HG03520 (cell line): ENCODE measurements around the gene TMEM200C.

Experiments
- ATAC-seq: cut with Tn5 transposase; IDR thresholded peaks from one replicate; pipeline ENCODE4 v1.9.1; 2021; ENCODE audit warnings: mild to moderate bottlenecking, moderate library complexity; ENCODE audit not compliant: unreplicated experiment

TMEM200C gene

DNA sequence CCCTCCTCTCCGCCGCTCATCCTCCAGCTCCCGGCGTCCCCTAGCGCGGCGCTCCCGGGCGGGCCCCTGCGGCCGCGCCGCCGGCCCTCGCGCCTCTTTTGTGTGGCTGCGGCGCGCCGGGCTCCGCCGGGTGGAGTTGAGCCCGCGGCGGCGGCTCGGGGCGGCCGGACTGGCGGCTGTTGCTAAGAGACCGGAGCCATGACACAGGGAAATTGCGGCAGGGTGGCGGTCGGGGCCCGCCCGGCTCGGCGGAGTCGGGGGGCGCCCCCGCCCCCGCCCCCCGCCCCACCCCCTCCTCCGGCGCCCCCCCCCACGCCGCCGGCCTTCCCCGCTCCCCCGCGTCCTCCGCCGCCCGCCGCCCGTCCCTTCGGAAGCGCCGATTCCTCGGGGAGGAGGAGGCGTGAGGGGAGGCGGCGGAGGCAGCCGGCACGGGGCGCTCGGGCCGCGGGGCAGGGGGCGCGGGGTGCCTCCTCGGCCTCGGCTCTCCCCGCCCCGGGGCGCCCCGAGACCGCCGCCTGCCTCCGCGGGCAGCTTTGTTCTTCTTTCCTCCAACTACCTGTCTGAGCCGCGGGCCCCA is at the start of gene TMEM200C:
TMEM200C (minus strand) TSS at position 224 of the 577 bp plus-strand sequence. CDS start 3,459 bp downstream, outside the sequence.
- ATAC-seq, result no peak

DNA sequence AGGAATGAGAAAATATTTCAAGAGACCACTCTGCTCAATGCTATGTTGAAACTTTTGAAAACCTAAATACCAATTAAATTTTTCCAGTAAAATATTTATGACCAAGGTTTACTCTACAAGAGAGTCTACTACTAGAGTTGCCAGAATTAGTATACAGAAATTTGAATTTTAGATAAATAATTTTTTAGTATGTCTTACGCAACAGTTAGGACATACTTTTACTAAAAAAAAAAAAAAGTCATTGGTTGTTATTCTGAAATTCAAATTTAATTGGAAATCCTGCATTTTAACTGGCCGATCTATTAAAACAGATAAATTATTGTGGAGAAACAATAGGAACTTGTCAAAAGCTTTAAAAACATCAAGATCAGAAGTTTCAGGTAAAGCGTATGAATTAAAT is 49.1 kb upstream of the TMEM200C start:
- no peak for ATAC-seq

DNA sequence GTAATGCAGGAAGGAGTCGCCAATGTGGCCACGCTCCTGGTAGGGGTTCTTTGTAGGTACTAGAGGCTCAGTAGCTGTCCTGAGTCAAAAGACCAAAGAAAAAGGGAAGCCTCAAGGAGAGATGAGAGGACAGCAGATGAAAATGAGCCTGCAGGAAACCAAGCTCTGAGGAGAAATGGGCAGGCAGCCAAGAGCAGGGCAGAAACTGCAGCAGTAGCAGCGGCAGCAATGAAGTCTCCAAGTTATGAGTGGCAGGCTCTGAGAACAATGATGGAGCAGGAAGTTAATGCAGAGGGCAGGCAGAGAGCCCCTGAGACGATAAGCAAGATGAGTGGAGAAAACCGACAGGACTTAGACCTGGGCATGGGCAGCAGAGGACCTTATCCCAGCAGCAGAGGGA is 48.2 kb upstream of the TMEM200C start:
- ATAC-seq, result no peak

DNA sequence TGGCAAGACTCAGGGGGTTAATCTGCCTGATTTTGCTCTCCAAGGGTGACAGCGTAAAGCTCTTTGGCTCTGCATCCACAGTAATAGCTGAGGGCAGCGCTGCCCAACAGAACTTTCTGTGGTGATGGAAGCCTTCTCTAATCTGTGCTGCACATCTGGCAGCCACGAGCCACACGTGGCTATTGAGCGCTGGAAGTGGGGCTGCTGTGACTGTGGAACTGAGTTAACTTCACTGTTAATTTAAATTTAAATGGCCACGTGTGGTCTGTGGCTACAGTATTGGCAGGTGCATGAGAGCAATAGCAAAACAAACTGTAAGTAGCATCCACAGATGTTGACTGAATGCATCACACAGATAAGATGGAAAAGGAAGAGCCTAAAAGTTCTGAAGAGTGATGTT is 47.3 kb upstream of the TMEM200C start:
- no peak for ATAC-seq

DNA sequence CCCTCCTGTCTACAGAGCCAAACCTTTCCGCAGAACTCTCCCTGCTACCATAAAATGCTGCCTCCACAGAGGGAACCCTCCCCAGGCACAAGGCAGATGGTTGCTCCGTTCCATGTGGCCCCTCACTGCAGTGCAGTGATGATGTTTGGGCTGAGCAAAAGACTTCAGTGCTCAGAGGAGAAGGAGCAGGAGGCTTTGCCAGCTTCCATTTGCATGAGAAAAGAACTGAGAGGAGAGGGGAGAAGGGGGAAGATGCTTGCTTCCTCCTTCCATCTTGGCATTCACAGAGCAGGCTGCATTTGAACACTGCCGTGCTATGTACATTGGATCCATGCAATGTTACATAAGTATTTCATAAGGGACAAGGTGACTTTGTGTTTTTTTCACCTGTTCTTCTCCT is 46.6 kb upstream of the TMEM200C start:
- ATAC-seq, result no peak

DNA sequence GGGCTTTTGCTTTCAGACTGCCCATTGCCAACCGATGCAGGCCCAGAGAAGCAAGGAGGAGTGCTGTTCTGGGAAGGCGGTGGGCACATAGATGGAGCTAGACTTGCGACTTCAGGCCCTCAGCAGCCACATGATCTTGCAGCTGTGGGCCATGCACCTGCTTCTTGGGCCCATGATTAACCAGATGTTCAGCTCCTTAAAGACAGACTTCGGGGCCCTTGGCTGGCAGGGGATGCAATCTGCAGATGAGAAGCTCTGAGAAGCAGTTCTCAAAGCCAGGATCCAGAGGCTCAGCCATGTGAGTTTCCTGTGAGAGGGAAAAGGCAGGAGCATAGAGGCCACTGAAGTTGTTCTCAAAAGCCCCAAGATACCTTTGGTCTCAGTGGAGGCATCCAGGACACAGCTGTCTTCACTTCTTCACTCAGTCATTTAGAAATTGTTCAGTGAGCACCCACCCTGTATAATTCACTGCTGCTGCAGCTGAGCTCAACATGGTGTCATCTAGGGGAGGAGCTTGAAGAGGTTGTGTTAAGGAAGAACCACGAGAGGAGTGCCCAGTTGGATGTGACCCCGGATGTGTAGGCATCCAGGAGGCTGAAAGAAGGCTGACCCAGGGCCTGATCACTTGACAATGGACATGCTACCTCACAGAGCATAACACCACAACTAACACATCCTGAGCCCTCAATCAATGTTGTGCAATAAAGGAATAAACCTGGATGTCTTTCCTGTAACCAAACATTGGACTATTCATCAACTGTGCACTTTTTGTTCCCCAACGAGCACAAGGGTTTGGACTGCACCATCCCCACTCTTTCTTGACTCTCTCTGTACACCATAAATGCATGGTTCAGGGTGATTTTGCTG is 44.7 kb upstream of the TMEM200C start:
- ATAC-seq, result no peak

DNA sequence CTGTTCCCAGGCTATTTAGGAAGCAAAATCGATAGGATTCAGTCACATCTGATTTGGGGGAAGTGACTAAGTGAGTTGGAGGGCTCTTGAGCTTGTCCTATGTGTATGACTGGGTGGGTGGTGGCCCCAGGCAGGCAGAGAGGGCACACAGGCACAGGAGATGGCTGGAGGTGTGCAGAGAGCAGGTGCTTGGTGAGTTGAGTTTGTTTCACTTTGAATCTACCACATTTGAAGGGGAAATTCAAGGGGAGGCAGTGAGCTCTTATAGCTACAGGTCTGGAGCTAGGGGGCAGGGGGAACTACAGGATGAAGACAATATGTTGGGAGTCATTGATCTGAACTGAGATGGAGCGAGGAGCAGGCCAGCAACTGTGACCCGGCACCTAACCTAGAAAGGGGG is 42.5 kb upstream of the TMEM200C start:
- ATAC-seq, result no peak

DNA sequence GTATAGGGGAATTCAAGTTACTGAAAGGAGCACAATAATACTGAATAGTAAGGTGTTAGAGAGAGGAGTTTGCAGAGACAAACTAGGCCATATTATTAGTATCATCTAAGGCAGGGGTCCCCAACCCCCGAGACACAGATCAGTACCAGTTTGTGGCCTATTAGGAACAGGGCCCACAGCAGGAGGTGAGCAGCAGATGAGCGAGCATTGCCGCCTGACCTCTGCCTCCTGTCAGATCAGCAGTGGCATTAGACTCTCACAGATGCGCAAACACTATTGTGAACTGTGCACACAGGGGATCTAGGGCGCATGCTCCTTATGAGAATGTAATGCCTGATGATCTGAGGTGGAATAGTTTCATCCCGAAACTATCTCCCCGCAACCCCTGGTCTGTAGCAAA is 41.8 kb upstream of the TMEM200C start:
- ATAC-seq, result no peak

DNA sequence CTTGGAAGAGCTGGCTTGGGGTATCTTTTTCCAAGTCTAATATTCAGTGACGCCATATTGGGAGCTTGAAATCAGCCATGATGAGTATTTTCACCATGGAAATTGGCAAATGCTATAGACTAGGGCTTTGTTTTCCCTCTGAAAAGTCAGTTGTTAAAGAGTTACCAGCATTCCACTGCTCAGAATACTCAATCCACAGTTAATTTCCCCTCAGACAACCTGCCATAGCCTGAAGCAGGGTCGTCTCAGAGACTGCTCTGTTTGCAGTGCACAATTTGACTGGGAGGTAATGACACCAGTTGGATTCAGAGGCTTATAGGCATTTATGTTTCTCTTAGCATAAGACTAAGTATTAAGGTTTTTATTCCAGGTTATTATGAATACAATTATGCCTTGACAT is 35.5 kb upstream of the TMEM200C start:
- ATAC-seq, result no peak

DNA sequence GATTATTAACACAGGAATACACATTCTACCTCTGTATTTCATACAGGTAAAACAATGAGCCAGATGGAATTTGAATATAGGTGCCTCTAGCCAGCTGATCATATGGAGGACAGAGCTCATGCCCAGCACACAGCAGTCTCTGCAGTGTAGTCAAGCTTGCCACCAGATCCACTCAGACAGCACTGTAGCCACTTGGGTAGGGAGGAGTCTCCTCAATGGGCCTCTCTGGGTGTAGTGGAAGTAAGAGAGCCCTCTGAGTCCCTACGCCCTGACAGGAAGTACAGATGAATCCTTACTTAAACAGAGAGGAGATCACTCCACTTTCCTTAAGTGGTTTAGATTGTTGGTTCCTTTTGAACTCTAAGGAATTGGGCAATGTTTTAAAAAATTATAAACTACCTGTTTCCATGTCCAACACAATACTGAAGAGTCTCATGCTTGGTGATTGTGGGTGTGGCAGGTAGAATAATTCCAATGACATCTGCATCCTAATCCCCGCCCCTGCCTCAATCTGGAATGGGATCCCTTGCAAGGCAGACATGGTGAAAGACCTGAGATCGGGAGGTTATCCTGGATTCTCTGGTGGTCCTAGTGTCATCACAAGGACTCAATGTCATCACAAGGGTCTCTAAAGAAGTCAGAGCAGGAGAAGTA is 23.0 kb upstream of the TMEM200C start:
- no peak for ATAC-seq

DNA sequence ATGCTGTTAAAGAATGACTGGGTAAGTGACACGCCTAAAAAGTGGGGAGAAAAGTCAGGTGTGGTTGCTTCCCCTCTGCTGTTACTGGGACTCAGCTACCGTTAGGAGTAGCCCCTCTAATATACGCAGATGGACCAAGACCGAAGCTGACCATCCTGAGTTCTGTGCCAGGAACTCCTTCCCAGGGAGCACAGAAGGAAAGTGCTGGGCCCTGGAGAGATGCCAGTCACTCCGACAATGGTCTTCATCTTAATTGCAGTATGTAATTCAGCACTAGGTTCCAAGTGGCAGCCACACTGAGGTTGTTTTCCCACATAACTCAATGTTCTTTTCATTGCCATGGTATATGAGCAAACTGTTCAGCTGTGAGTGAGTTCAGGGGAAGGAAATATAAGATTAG is 19.6 kb upstream of the TMEM200C start:
- no peak for ATAC-seq

DNA sequence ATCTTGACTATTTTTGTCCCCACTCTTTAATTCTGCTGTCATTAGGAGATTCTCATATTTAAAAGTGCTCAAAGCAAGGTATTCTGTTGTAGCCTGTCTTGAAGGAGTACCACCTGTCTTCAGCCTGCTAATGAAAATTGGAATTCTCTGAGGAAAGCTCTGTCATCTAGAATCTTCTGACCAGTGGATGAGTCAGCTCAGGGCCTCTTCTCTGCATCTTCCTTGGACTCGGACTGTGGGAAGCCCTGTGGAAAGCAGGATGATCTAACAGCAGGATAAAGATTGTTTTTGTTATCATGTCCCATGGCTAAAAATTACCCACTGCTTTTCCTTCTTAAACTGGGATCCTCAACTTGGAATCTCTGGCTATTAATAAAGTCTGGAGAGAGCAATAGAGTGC is 18.7 kb upstream of the TMEM200C start:
- ATAC-seq, result no peak

DNA sequence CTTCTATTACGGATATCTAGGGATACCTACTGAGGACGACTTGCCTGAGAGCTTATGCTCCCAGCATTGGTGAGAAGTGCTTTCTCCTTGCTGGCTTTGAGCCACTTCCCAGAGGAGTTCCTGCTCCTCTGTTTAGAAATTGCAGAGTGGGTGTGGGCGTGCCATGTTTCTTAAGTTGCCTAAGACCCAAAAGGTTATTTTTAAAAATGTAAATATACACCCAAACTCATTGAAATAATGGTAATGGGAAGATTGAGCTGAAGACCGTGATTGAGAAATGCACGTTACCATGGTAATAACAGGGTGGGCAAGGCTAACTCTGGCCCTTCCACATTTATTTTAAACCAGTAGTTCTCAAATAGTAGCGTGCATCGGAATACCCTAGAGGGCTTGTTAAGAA is 17.2 kb upstream of the TMEM200C start:
- ATAC-seq, result no peak

DNA sequence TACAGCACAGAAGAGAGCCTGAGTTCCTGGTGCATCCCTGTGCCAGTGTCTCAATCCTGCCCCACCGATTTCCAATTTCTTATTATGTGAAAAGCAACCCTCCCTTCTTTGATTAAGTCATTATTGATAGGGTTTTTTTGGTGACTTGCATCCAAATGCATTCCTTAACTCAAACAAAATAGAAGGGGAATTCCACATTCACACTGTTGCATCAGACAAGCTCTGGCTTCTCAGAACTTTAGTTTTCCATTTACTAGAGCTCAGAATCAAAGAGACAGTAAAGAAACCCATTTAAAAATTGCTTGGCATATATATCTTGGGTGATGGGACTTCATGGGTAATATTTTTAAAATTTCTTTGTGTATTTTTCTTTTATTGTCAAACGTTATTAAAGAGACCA is 13.8 kb upstream of the TMEM200C start:
- no peak for ATAC-seq

DNA sequence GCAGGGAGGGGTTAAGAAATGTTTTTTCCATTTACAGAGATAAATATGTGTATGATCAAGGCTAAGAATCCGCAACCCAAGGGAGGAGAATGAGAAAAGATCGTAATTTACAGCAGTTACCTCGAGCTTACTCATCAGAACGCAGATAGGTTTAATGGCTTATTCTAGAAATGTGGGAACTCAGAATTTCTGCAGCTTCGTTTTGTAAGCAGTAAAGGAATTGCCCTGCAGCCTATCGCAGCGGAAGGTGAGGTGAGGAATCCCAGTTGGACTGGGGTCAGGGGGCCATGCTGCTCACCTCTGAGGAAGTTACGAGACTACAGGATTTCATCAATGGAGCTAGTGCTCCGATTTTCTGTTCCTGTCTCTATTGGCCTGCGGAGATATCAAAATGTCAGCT is 8.1 kb upstream of the TMEM200C start:
- no peak for ATAC-seq

DNA sequence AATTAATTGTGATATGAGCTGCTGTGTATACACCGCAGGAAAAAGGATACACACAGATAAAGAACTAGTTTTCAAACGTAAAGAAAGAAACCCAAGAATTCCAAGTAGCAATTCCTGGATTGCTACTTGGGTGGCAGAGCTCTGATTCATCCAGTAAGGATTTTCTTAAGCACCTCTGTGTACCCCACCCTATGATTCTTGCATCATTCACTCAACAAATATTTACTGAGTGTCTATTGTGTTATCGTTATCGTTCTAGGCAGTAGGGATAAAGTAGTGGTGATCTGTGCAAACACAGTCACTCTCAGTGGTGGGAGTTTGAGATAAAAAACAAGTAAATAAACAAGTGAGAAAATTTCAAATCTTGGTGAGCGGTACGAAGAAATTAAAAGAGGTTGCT is 4.9 kb upstream of the TMEM200C start:
- no peak for ATAC-seq

DNA sequence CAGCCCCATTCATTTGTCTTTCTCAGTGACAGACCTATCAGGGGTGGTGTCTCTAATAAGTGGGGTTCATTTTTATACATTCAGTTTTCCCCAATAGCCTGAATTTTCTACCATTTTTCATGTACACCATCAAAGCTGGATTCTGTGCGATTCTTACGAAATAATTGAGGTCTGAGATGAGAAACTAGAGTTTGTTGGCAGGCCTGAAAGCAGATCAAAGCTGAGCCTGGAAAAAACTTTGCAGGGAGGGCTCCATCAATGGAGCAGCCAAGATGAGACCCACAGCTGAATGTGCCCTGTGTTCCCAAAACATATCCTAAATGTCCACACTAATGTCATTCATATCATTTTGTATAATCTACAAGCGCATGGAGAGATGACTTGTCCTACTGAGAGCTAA is 4.5 kb upstream of the TMEM200C start:
- no peak for ATAC-seq

DNA sequence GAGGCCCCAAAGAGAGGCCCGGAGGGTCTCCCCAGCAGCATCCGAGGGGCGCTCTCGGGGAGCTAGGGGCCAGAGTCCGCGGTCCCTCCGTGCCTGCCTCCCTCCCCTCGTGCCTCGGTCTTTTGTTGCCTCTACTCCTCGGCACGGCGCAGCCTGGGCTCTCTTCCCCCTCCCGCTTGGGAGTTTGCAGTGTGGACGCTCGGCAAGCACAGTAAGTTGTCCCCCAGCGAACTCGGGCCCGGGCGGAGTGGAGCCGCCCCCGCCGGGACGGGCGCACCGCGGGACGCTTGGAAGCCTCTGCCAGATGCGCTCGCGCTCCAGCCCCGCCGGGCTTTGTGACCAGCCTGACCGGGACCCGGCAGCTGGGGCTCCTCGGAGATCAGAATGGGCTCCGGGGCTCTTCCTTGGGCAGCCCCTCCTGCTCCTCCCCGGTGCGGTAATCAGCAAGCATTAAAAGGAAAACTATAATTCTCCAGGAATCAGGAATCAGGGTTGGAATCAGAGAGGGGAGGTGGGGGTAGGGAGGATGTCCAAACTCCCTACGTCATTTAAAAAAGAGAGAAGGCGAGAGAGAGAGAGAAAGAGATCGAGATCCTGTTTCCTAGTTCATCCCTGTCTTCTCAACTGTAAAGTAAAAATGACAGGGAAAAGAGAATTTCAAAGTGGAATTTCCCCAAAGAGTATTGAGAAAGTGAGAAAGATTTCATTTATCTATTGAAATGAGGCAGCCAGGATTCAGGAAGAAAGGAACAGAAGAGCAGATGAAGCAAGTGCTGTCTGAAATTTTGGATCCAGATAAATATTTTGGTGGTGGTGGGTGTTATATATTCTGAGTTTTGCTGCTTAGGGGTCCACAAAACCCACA is 786 bp upstream of the TMEM200C start:
- ATAC-seq, result no peak

DNA sequence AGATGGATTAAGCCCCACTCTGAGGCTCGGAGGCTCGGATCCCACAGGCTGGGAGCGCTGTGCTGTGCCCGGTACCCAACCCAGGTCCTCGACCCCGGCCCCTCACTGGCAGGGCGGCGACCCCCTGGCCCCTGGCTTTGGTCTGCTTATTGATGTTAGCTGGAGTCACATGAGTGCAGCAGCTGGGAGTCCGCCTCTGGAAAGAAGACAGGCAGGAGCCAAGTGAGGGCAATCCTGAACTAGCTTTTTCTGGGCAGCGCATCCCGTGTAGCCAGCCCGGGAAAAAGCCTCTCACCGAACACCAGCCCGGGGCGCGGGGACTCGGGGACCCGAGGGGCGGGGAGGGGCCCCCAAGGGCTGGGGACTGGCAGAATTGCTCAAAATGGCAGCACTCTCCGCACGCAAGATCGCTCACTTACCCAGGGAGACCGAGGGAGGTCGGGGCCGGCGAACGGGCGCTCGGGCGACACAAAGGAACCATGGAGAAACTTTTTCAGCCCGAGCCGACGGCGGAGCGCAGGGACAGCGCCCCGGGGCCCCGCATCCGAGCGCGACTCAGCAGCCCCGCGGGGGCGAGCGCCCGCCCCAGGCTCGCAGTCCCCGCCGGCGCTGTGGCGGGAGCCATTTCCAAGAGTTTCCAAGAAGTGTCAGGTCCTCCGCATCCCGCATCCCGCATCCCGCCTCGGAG is 567 bp downstream of the TMEM200C start:
- no peak for ATAC-seq

DNA sequence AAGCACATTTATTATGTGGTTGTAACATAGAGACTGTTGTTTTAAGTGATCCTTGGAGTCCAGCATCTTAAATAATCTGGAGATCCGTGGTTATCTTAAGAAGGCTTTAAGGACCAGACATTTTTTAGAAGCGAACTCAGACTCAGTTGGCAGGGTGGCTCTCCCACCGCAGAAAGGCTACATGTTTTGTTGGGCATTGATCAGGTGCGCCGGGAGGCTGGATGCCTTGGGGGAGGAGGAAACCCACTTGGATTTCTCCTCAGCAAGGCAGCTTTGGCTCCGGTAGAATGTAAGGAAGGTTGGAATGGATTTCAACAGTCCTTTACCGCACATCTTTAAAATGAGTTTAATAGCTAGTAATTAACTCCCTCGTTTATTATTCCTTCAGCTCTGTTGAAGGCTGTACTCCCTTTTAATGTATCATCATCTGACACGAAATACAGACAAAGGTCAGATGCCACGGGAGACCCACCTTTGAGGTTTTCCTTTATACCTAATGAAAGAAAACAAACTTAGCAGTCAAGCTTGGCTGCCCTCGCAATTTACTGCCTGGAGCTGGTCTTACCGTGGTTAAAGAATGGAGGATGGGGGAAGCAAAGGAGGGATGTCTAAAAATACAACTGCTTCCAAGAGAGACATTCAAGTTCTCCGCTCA is 1.2 kb downstream of the TMEM200C start:
- ATAC-seq, result no peak
